Measurements from ENCODE around the gene FAM241A. TPM values are rescaled to one million over a fixed set of nuclear protein-coding genes. Genes with fewer than 3 reads are reported as not detected.
A peak's percentile ranks its signal among the peaks of the same experiment; 100 is the strongest.

FAM241A gene
- total and polyA plus RNA-seq, 9 of the 15 experiments (the other 6 are each of a cell fraction or from before 2014, with no cell fraction given): 2.3 to 8.5 (median 5.3) TPM

DNA sequence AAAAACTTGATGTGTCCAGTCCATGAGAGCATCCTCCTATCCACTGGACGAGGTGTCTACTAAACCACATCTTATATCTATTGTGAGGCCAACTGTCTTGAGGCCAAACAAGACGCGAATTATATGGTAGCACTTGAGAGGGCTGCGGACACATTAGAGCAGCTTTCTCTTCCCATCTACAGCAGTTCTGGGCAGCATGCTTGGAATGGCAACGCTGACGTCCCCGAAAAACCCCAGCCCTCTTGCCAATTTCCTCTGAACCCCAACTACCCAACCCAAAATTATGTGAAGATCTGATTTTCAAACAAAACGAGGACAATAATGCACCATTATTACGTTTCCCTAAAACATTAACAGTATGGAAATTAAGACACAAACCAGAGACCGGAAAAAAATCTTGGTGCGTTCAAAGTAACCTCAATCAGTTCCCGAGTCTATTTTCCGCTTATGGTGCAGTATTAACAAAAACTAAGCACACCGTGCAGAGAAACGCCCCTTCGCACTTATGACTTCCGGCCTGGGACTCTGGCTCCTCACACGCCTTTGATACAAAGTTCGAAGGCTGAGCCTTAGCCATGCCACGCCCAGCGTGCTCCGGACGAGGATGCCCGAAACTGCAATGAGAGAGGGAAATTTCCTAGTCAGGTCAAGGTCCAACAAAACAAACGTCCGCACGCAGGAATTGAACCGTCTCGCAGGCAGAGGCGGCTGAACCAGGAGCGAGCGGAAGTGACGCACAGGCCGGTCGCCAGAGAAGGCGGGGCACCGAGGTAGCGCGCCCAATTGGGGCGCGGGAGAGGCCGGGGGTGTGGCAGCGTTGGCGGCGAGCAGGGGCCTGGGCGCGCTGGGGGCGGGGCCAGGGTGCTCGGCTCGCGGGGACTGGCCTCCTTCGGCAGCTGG is 85.9 kb downstream of the FAM241A start (continued):
- TF ChIP-seq, protein P1, sequence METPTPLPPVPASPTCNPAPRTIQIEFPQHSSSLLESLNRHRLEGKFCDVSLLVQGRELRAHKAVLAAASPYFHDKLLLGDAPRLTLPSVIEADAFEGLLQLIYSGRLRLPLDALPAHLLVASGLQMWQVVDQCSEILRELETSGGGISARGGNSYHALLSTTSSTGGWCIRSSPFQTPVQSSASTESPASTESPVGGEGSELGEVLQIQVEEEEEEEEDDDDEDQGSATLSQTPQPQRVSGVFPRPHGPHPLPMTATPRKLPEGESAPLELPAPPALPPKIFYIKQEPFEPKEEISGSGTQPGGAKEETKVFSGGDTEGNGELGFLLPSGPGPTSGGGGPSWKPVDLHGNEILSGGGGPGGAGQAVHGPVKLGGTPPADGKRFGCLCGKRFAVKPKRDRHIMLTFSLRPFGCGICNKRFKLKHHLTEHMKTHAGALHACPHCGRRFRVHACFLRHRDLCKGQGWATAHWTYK (CRISPR knock-in tag; IDR thresholded peaks at IDR 0.05): no peak
- no peak for TF ChIP-seq KDM1A (IDR thresholded peaks at IDR 0.05)
- no peak for TF ChIP-seq CHCHD3 (CRISPR knock-in tag; IDR thresholded peaks at IDR 0.05)
- no peak for TF ChIP-seq E2F3 (CRISPR knock-in tag; IDR thresholded peaks at IDR 0.05)
- no peak for TF ChIP-seq E4F1 (CRISPR knock-in tag; IDR thresholded peaks at IDR 0.05; ENCODE audit: borderline replicate concordance)
- TF ChIP-seq FOS (IDR thresholded peaks at IDR 0.05; ENCODE audit: extremely low read depth, insufficient read length): no peak
- no peak for TF ChIP-seq HIVEP1 (CRISPR knock-in tag; IDR thresholded peaks at IDR 0.05)
- TF ChIP-seq MTF1 (CRISPR knock-in tag; IDR thresholded peaks at IDR 0.05; ENCODE audit: borderline replicate concordance): no peak
- TF ChIP-seq, protein P2, sequence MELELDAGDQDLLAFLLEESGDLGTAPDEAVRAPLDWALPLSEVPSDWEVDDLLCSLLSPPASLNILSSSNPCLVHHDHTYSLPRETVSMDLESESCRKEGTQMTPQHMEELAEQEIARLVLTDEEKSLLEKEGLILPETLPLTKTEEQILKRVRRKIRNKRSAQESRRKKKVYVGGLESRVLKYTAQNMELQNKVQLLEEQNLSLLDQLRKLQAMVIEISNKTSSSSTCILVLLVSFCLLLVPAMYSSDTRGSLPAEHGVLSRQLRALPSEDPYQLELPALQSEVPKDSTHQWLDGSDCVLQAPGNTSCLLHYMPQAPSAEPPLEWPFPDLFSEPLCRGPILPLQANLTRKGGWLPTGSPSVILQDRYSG (tag; conservative IDR thresholded peaks at IDR 0.05; ENCODE audit: low read depth): no peak
- TF ChIP-seq SIN3A (IDR thresholded peaks at IDR 0.05; ENCODE audit: borderline replicate concordance in 2 of 2, control insufficient read depth in 1 of 2, low read depth in 2 of 2, low read length in 2 of 2): peak in 1 of 2 experiments; percentile 80; a peak in 2 of 4 replicates
- TF ChIP-seq NUFIP1 (IDR thresholded peaks at IDR 0.05; ENCODE audit: partially characterized antibody): no peak
- TF ChIP-seq ARNT (IDR thresholded peaks at IDR 0.05): peak in 1 of 2 experiments; percentile 42; a peak in 1 of 4 replicates
- TF ChIP-seq RBM17 (IDR thresholded peaks at IDR 0.05; ENCODE audit: borderline replicate concordance, low read depth, low read length): no peak
- no peak for TF ChIP-seq POLR2AphosphoS5 (IDR thresholded peaks at IDR 0.05; ENCODE audit: control insufficient read depth, insufficient read depth, low read depth, low read length)
- TF ChIP-seq ZNF263 (CRISPR knock-in tag; IDR thresholded peaks at IDR 0.05; ENCODE audit: borderline replicate concordance): no peak
- TF ChIP-seq ZNF408 (CRISPR knock-in tag; IDR thresholded peaks at IDR 0.05; ENCODE audit: low read depth): no peak
- TF ChIP-seq, protein P3, sequence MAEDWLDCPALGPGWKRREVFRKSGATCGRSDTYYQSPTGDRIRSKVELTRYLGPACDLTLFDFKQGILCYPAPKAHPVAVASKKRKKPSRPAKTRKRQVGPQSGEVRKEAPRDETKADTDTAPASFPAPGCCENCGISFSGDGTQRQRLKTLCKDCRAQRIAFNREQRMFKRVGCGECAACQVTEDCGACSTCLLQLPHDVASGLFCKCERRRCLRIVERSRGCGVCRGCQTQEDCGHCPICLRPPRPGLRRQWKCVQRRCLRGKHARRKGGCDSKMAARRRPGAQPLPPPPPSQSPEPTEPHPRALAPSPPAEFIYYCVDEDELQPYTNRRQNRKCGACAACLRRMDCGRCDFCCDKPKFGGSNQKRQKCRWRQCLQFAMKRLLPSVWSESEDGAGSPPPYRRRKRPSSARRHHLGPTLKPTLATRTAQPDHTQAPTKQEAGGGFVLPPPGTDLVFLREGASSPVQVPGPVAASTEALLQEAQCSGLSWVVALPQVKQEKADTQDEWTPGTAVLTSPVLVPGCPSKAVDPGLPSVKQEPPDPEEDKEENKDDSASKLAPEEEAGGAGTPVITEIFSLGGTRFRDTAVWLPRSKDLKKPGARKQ (CRISPR knock-in tag; IDR thresholded peaks at IDR 0.05): no peak
- no peak; a peak in 1 of 4 replicates for TF ChIP-seq TEAD1 (CRISPR knock-in tag; IDR thresholded peaks at IDR 0.05)
- TF ChIP-seq EZH2 (IDR thresholded peaks at IDR 0.05; ENCODE audit: borderline replicate concordance, low read depth, low read length): no peak

Measured in K562 (cell line).